GM23248 (cell line): ENCODE data around the gene GRAPL. TPM values are rescaled to one million over a fixed set of nuclear protein-coding genes. Genes with fewer than 3 reads are reported as not detected.
"Not testable (repeated sequence)": the region's sequence is repeated elsewhere in the genome, so short reads cannot be mapped to it uniquely, and the experiment has no call there.

Experiments
- DNase-seq: peaks from one replicate; pipeline ENCODE4 v3.0.0-alpha.2; 2015
- H2AFZ ChIP-seq: fragments of 200-600 bp; sonication (generic); 2 replicates; pipeline ENCODE4 v1.6.1; 2016; ENCODE audit warnings: antibody characterized with exemption
- H3F3A ChIP-seq: fragments of 200-600 bp; sonication (generic); 2 replicates; pipeline ENCODE4 v1.6.1; 2016; ENCODE audit warnings: mild to moderate bottlenecking, antibody characterized with exemption, mixed run types; ENCODE audit not compliant: insufficient read depth
- H3K27ac ChIP-seq: fragments of 200-600 bp; sonication (generic); 2 replicates; pipeline ENCODE4 v1.5.1; 2016; ENCODE audit warnings: mild to moderate bottlenecking
- H3K27me3 ChIP-seq: fragments of 200-600 bp; sonication (generic); replicated peaks from 2 replicates; pipeline ENCODE4 v1.6.1; 2016; ENCODE audit warnings: mild to moderate bottlenecking; ENCODE audit not compliant: insufficient read depth
- H3K36me3 ChIP-seq: fragments of 200-600 bp; sonication (generic); 2 replicates; pipeline ENCODE4 v1.6.1; 2016; ENCODE audit warnings: low read depth, mild to moderate bottlenecking
- H3K4me1 ChIP-seq: fragments of 200-600 bp; sonication (generic); 2 replicates; pipeline ENCODE4 v1.6.1; 2016; ENCODE audit warnings: mild to moderate bottlenecking; ENCODE audit not compliant: insufficient read depth
- H3K4me2 ChIP-seq: fragments of 200-600 bp; sonication (generic); one replicate; pipeline ENCODE4 v1.6.1; 2016; ENCODE audit warnings: mild to moderate bottlenecking; ENCODE audit not compliant: unreplicated experiment
- H3K4me3 ChIP-seq: fragments of 200-600 bp; sonication (generic); 2 replicates; pipeline ENCODE4 v1.5.1; 2016; ENCODE audit warnings: mild to moderate bottlenecking
- H3K79me2 ChIP-seq: fragments of 200-600 bp; sonication (generic); 2 replicates; pipeline ENCODE4 v1.6.1; 2016; ENCODE audit warnings: mild to moderate bottlenecking; ENCODE audit not compliant: insufficient read depth
- H3K9ac ChIP-seq: fragments of 200-600 bp; sonication (generic); 2 replicates; pipeline ENCODE4 v1.6.1; 2016; ENCODE audit warnings: mild to moderate bottlenecking
- H3K9me2 ChIP-seq: fragments of 200-600 bp; sonication (generic); 2 replicates; pipeline ENCODE4 v1.6.1; 2016; ENCODE audit warnings: mixed run types, mild to moderate bottlenecking, moderate library complexity; ENCODE audit not compliant: insufficient read depth
- H3K9me3 ChIP-seq: fragments of 200-600 bp; sonication (generic); one replicate; pipeline ENCODE4 v1.6.1; 2017; ENCODE audit warnings: low read depth
- H4K20me1 ChIP-seq: fragments of 200-600 bp; sonication (generic); 2 replicates; pipeline ENCODE4 v1.6.0; 2016; ENCODE audit not compliant: insufficient read depth
- WGBS, 2 experiments: methylation state at CpG; one replicate each; pipeline ENCODE4 v1.1.6; 2015 to 2017; ENCODE audit warnings: low lambda C conversion rate in 2 of 2, low coverage in 1 of 2; ENCODE audit errors: missing lambda C conversion rate in 2 of 2; 5-methylcytosine and 5-hydroxymethylcytosine counted together
- in situ Hi-C: fragments of 300-500 bp; cut with MboI; formaldehyde crosslinking; loops from 2 replicates; pipeline ENCODE4 v1.15.0; 2020
- polyA plus RNA-seq: library from polyadenylated mRNA; unstranded; fragments of >200 nt; fragmentation: Nextera tagmentation; extraction: Ambion mirVana; gene quantifications from 2 replicates; pipeline ENCODE4 v1.2.1, GENCODE V29; 2016
- total RNA-seq: library from RNA; depleted of rRNA; stranded (reverse); fragments of >200 nt; shearing (Covaris generic); gene quantifications from 2 replicates; pipeline ENCODE4 v1.2.3, GENCODE V29; 2014

The GRAPL gene
- total and polyA plus RNA-seq, 2 experiments from 2014 or later = not detected

GRCh38 chr17:19158938-19159337 lies 31.5 kb downstream of the GRAPL start:
- H3K36me3 ChIP-seq, H3K4me2 ChIP-seq, H2AFZ ChIP-seq, H3K4me3 ChIP-seq, H3K9ac ChIP-seq, DNase-seq, H3K27ac ChIP-seq, H3F3A ChIP-seq, H3K9me2 ChIP-seq, H3K9me3 ChIP-seq, H3K79me2 ChIP-seq, H3K27me3 ChIP-seq, H4K20me1 ChIP-seq, H3K4me1 ChIP-seq, in situ Hi-C loops: not testable (repeated sequence)
- WGBS, 2 experiments = no CpG with 5 or more reads among the region's 2 CpGs

DNA sequence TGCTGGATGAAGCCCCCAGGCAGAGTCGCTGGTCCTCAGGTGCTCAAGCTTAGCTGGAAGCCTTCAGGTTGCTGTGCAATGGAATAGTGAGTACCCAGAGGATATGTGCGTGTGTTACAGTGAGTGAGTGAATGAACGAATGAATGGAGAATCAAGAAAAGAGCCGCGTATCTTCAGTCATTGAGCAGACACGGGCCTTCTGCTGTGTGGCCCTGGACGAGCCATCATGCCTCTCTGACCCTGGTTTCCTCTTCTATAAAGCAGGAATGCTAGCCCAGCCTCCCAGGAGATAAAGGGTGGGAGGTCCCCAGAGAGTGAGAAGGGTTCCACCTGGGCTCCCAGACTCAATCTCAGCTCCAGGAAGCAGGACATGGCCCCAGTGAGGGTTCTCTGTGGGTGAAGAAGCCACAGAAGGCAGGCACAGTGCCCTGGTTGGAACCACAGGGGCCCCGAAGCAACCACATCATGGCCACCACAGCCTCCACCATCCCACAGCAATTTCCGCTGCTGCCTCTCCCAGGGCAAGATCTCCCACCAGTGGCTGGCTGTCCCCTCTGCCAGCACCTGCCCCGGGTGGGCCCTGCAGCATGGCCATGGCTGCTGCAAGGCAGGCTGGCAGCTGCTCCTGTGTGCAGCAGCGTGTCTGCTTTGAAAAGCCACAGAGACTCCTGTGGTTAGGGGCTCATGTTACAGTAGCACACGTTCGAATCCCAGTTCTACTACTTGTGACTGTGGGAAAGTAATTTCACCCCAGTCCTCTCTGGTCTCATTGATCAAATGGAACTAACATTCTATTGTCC lies 34.1 kb downstream of the GRAPL start:
- H3F3A ChIP-seq, H2AFZ ChIP-seq, DNase-seq, H3K27me3 ChIP-seq, H3K9me3 ChIP-seq, H3K9me2 ChIP-seq, H3K36me3 ChIP-seq, H3K9ac ChIP-seq, H3K4me2 ChIP-seq, H3K27ac ChIP-seq, in situ Hi-C loops, H3K4me3 ChIP-seq, H3K4me1 ChIP-seq, H4K20me1 ChIP-seq, H3K79me2 ChIP-seq: not testable (repeated sequence)
- WGBS, 2 experiments = no CpG with 5 or more reads among the region's 13 CpGs

GRCh38 chr17:19162384-19163216 lies 35.2 kb downstream of the GRAPL start:
- H3K27me3 ChIP-seq, H3K9me2 ChIP-seq, H3F3A ChIP-seq, H4K20me1 ChIP-seq, H3K9ac ChIP-seq, DNase-seq, in situ Hi-C loops, H3K36me3 ChIP-seq, H3K9me3 ChIP-seq, H3K27ac ChIP-seq, H3K4me1 ChIP-seq, H3K4me2 ChIP-seq, H3K79me2 ChIP-seq, H3K4me3 ChIP-seq, H2AFZ ChIP-seq: not testable (repeated sequence)
- no CpG with 5 or more reads among the region's 71 CpGs for WGBS, 2 experiments

DNA sequence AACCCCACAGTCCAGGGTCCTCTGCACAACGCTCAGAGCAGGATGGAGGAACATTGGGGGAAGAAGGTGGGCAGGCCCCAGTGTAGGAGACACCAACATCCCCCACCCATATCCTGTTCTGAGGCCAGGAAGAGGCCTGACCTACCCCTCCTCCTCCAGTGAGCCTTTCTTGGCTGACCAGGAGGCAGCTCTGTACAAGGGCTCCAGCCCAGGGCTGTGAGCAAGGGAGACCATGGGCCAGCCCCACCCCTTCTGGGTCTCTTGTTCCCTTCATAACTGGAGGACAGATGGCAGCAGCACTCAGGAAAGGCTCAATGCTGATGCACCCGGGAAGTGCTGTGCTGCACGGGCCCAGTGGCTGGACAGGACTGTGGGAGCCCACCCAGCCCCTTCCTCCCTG lies 47.0 kb downstream of the GRAPL start:
- H3K9me3 ChIP-seq, in situ Hi-C loops, H3F3A ChIP-seq, H3K4me2 ChIP-seq, DNase-seq, H3K9ac ChIP-seq, H3K27me3 ChIP-seq, H3K27ac ChIP-seq, H3K4me1 ChIP-seq, H3K79me2 ChIP-seq, H3K36me3 ChIP-seq, H3K4me3 ChIP-seq, H2AFZ ChIP-seq, H4K20me1 ChIP-seq, H3K9me2 ChIP-seq: not testable (repeated sequence)
- WGBS, 2 experiments = no CpG with 5 or more reads among the region's 3 CpGs

GRCh38 chr17:19175410-19175809 lies 48.0 kb downstream of the GRAPL start:
- H4K20me1 ChIP-seq, H3K4me1 ChIP-seq, H3K4me2 ChIP-seq, H3K9ac ChIP-seq, H3K27ac ChIP-seq, H3K9me3 ChIP-seq, H3K9me2 ChIP-seq, H3K27me3 ChIP-seq, H3K79me2 ChIP-seq, DNase-seq, H3K4me3 ChIP-seq, H2AFZ ChIP-seq, H3F3A ChIP-seq, in situ Hi-C loops, H3K36me3 ChIP-seq: not testable (repeated sequence)
- no CpG with 5 or more reads among the region's 20 CpGs for WGBS, 2 experiments

DNA sequence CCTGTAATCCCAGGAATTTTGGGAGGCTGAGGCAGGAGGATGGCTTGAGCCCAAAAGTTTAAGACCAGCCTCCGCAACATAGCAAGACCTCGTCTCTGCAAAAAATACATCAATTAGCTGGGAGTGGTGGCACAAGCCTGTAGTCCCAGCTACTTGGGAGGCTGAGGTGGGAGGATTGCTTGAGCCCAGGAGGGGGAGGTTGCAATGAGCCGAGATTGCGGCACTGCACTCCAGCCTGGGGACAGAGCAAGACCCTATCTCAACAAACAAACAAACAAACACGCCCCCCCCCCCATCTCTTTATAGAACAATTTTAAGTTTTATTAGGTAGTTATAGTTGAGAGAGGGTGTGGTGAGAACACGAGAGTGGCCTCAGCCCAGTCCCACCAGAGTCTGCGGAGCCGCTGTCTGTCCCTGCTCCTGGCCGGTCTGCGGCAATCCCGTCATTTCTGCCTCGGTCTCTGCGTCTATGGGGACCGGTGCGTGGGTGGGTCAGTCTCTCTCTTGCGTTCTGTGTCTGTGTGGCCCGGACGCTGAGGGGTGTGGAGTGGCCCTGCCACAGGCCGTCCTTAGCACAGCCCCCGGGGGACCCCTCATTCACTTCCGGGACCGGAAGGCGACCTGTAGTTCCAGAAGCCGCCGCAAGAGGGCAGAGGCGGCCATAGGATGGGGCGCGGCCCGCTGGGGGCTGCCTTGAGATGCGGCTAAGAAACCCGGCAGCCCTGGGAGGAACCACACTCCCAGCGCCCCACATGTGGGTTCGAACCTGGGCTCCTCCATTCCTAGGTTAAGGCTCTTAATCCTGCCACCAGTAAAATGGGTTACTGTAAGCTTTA lies 53.9 kb downstream of the GRAPL start:
- H3K36me3 ChIP-seq, H3F3A ChIP-seq, H3K9me3 ChIP-seq, H3K79me2 ChIP-seq, H3K4me2 ChIP-seq, H3K4me3 ChIP-seq, H3K4me1 ChIP-seq, H3K27me3 ChIP-seq, in situ Hi-C loops, H3K9ac ChIP-seq, H2AFZ ChIP-seq, H3K9me2 ChIP-seq, DNase-seq, H4K20me1 ChIP-seq, H3K27ac ChIP-seq: not testable (repeated sequence)
- WGBS, 2 experiments = no CpG with 5 or more reads among the region's 33 CpGs
